Esophagus muscularis mucosa (tissue), 3 donors: ENCODE data around the gene L3MBTL4.

Experiments
- CTCF ChIP-seq, 3 experiments: fragments of 200-600 bp in 2 of 3; fragments of 450-650 bp in 1 of 3; sonication (generic) in 2 of 3; IDR thresholded peaks; one replicate each; pipeline ENCODE4 v1.5.1; 2017 to 2019; ENCODE audit warnings: antibody characterized with exemption in 3 of 3, mild to moderate bottlenecking in 2 of 3, moderate library complexity in 1 of 3
- POLR2A ChIP-seq: fragments of 450-650 bp; IDR thresholded peaks from one replicate; pipeline ENCODE4 v1.6.1; 2017; ENCODE audit warnings: antibody characterized with exemption, moderate library complexity, mild to moderate bottlenecking, low read depth

GRCh38 chr18:6044319-6044718 is 370.4 kb downstream of the L3MBTL4 start:
- TF ChIP-seq CTCF (IDR thresholded peaks at IDR 0.05) (no peak), POLR2A (no peak)
